Mucosa of descending colon (tissue), 3 donors: ENCODE data around the gene PGGHG. TPM values are rescaled to one million over a fixed set of nuclear protein-coding genes. Genes with fewer than 3 reads are reported as not detected.

Source experiments
- ATAC-seq: fragments of 200-7000 bp; cut with Tn5 transposase; one replicate; pipeline ENCODE4 v1.9.1; 2020; ENCODE audit warnings: mild to moderate bottlenecking, moderate library complexity
- DNase-seq, 3 donors: peaks; one replicate each; pipeline ENCODE4 v3.0.0-alpha.2; 2020
- H3K36me3 ChIP-seq: fragments of 200-600 bp; one replicate; pipeline ENCODE4 v1.8.0; 2021; ENCODE audit warnings: low read depth, mild to moderate bottlenecking
- H3K4me1 ChIP-seq: fragments of 200-600 bp; one replicate; pipeline ENCODE4 v1.8.0; 2021; ENCODE audit warnings: low read depth, mild to moderate bottlenecking
- H3K4me3 ChIP-seq: fragments of 200-600 bp; one replicate; pipeline ENCODE4 v1.8.0; 2021; ENCODE audit warnings: mild to moderate bottlenecking
- H3K9me3 ChIP-seq: fragments of 200-600 bp; one replicate; pipeline ENCODE4 v1.8.0; 2021; ENCODE audit warnings: mild to moderate bottlenecking
- intact Hi-C, 2 donors: fragments of 100-400 bp; cut with DNase I in 1 of 2; cut with micrococcal nuclease in 1 of 2; formaldehyde crosslinking; loops; one replicate each; pipeline versions ENCODE4 v1.11.0 to v1.11.1; 2022; cut with DNase I, micrococcal nuclease
- total RNA-seq, 3 donors: library from RNA; stranded (reverse); fragmentation: NEBNext Ultra II Directional in 2 of 3; extraction: Animal tissue kit (Norgen Biotek cat#: 25700) in 2 of 3; gene quantifications; one replicate each; pipeline versions ENCODE4 v1.2.1 to v1.2.4, GENCODE V29; 2021 to 2023
- TF ChIP-seq, protein P1 (sequence below): fragments of 200-600 bp; IDR thresholded peaks from one replicate; pipeline ENCODE4 v1.8.0; 2022; ENCODE audit warnings: antibody characterized with exemption, mild to moderate bottlenecking
- donor health status: DM: no; HTN: no; CAD: no; lungs with moderate emphysema.
- donor health status: DM: no; HTN: no; CAD: no.
- donor health status: DM: no; HTN: yes; CAD: no.

PGGHG gene
- total RNA-seq, 3 donors from 2014 or later = 21.2 to 37.1 (median 29.7) TPM

DNA sequence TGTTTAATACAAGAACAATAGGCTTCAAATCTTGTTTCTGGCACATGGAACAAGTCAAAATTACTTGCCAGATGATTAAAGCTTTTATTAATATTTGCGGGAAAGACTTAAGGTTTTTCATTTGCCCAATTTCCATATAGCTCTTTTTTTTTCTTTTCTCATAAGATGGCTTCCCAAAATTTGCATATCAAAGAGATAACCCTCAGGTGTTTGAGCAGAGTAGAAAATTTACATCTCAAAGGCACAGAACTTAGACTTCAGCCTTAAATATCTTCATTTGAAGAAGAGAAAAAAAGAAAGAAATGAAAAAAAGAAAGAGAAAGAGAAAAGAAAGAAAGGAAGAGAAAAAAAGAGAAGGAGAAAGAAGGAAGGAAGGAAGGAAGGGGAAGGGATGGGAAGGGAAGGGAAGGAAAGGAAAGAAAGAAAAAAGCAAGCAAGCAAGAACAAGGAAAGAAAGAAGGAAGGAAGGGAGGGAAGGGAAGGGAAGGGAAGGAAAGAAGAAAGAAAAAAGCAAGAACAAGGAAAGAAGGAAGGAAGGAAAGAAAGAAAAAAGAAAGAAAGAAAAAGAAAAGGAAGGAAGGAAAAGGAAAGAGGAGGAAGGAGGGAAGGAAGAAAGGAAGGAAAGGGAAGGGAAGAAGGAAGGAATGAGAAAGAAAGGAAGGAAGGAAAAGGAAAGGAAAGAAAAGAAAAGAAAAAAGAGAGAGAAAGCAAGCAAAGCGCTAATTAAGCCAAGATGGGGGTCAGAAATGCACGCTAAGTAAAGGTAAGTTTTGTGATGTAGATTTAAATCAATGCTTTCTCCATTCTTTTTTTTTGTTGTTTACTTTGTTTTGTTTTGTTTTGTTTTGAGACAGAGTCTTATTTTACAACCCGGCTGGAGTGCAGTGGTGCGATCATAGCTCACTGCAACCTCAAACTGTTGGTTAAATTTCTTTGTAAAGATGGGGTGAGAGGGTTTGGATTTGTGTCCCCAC lies 51.9 kb downstream of the PGGHG start:
- no peaks in the 10 kb centered on the region for H3K9me3 ChIP-seq
- no peak for ATAC-seq
- H3K4me3 ChIP-seq = no peak overlapping the region
- TF ChIP-seq, protein P1, sequence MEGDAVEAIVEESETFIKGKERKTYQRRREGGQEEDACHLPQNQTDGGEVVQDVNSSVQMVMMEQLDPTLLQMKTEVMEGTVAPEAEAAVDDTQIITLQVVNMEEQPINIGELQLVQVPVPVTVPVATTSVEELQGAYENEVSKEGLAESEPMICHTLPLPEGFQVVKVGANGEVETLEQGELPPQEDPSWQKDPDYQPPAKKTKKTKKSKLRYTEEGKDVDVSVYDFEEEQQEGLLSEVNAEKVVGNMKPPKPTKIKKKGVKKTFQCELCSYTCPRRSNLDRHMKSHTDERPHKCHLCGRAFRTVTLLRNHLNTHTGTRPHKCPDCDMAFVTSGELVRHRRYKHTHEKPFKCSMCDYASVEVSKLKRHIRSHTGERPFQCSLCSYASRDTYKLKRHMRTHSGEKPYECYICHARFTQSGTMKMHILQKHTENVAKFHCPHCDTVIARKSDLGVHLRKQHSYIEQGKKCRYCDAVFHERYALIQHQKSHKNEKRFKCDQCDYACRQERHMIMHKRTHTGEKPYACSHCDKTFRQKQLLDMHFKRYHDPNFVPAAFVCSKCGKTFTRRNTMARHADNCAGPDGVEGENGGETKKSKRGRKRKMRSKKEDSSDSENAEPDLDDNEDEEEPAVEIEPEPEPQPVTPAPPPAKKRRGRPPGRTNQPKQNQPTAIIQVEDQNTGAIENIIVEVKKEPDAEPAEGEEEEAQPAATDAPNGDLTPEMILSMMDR = no peak
- intact Hi-C loops = no loop called here
- no peaks in the 10 kb centered on the region for H3K36me3 ChIP-seq
- no peak for DNase-seq
- no peaks in the 10 kb centered on the region for H3K4me1 ChIP-seq

DNA sequence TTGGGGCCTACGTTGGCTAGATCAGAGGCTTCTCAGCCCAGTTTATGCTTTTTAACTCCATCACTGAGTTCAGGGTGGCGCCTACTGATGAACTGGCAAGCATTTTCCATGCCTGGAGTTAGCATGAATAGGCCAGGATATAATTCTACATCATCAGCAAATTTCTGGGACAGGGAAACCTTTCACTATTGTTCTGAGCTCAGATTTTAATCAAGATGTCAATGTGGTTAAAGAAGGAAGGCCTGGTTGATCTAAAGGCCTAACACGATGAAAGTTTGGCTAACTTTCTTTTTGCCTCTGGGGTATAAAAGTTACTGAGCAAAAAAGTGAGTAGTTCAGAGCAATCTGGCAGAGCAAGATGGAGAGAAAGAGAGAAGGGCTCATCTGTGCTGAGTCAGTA lies 53.4 kb downstream of the PGGHG start:
- no peaks in the 10 kb centered on the region for H3K4me1 ChIP-seq
- H3K9me3 ChIP-seq = no peaks in the 10 kb centered on the region
- no peaks in the 10 kb centered on the region for H3K36me3 ChIP-seq
- intact Hi-C loops = no loop called here
- TF ChIP-seq, protein P1 = no peak
- no peak for DNase-seq
- no peak for ATAC-seq
- H3K4me3 ChIP-seq = no peak overlapping the region

DNA sequence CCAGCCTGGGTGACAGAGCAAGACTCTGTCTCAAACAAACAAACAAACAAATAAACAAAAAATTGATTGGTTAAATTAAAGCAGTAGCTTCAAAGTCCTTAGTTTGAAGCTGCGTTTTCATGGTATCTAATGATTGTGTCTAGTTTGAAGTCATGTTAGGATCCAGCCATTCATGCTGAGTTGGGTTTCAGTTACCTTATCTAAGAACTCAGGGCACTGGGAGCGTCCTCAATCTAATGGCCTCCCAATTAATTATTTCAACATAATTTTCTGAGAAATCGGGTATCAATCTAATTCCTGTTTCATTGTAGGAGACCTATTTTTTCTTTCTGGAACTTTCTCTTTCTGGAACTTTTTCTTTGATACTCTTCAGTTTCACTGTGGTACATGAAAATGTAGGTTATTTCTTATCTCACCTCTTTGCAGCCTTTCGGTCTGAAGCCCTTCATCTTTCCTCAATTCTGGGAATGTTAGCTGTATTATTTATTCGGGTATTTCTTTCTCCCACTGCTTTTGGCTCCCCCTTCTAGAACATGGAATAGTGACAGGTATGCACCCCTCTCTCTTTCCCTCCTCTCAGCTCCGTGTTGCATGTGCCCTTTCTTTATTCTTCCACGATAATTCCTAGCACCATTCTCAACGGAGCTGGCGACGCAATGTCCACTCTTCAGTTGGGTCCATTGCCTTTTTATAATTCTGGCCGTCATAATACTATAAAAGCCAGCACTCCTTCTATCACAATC lies 56.1 kb downstream of the PGGHG start:
- TF ChIP-seq, protein P1 = no peak
- ATAC-seq = no peak
- no peak for DNase-seq
- Histone ChIP-seq H3K9me3 (no peaks in the 10 kb centered on the region), H3K4me1 (no peaks in the 10 kb centered on the region), H3K36me3 (no peaks in the 10 kb centered on the region), H3K4me3 (no peak overlapping the region)
- intact Hi-C loops = no loop called here

Other genes starting within 250 kb of the PGGHG start
- gene SCGB1C1, start 96.0 kb upstream of the PGGHG start, total RNA-seq = not detected
- 10 to 100 TPM; 51.5 to 59.9 (median 55.8) TPM for gene BET1L, start 81.7 kb upstream of the PGGHG start, total RNA-seq
- 10 to 100 TPM; 75.1 to 93.1 (median 82.2) TPM for gene RIC8A, start 81.4 kb upstream of the PGGHG start, total RNA-seq
- gene SIRT3, start 52.8 kb upstream of the PGGHG start, total RNA-seq = 10 to 100 TPM; 19.3 to 22.1 (median 22.0) TPM
- 100 to 1,000 TPM in 1 of 3 donors, 10 to 100 TPM in 2; 92.6 to 110 (median 96.4) TPM for gene PSMD13, start 52.1 kb upstream of the PGGHG start, total RNA-seq
- 1 to 10 TPM in 1 of 3 donors, under 1 TPM in 2; 0.66 to 2.6 (median 0.72) TPM for gene NLRP6, start 10.7 kb upstream of the PGGHG start, total RNA-seq
- gene IFITM5, start 10.4 kb downstream of the PGGHG start, total RNA-seq = not detected
- 100 to 1,000 TPM in 2 of 3 donors, 10 to 100 TPM in 1; 57.2 to 254 (median 111) TPM for gene IFITM2, start 18.7 kb downstream of the PGGHG start, total RNA-seq
- gene IFITM1, start 24.9 kb downstream of the PGGHG start, total RNA-seq = 100 to 1,000 TPM in 1 of 3 donors, 10 to 100 TPM in 2; 80.2 to 182 (median 87.3) TPM
- gene IFITM3, start 31.7 kb downstream of the PGGHG start, total RNA-seq = 100 to 1,000 TPM in 2 of 3 donors, 10 to 100 TPM in 1; 76.1 to 410 (median 353) TPM
- gene B4GALNT4, start 80.4 kb downstream of the PGGHG start, total RNA-seq = 10 to 100 TPM in 1 of 3 donors, 1 to 10 TPM in 2; 2.1 to 11.8 (median 2.2) TPM
- gene PKP3, start 105.1 kb downstream of the PGGHG start, total RNA-seq = 100 to 1,000 TPM in 2 of 3 donors, 10 to 100 TPM in 1; 73.3 to 174 (median 143) TPM
- 100 to 1,000 TPM; 103 to 190 (median 116) TPM for gene SIGIRR, start 125.9 kb downstream of the PGGHG start, total RNA-seq
- gene ANO9, start 152.9 kb downstream of the PGGHG start, total RNA-seq = 100 to 1,000 TPM in 2 of 3 donors, 10 to 100 TPM in 1; 85.2 to 179 (median 131) TPM
- 10 to 100 TPM; 19.2 to 34.8 (median 27.3) TPM for gene PTDSS2, start 161.2 kb downstream of the PGGHG start, total RNA-seq
- 100 to 1,000 TPM; 108 to 127 (median 118) TPM for gene RNH1, start 218.1 kb downstream of the PGGHG start, total RNA-seq
- 10 to 100 TPM; 41.4 to 50.6 (median 50.1) TPM for gene HRAS, start 246.4 kb downstream of the PGGHG start, total RNA-seq
- gene LRRC56, start 248.4 kb downstream of the PGGHG start, total RNA-seq = 1 to 10 TPM; 1.5 to 5.2 (median 4.8) TPM